Measurements from ENCODE around the gene FLOT1.

The FLOT1 gene

DNA sequence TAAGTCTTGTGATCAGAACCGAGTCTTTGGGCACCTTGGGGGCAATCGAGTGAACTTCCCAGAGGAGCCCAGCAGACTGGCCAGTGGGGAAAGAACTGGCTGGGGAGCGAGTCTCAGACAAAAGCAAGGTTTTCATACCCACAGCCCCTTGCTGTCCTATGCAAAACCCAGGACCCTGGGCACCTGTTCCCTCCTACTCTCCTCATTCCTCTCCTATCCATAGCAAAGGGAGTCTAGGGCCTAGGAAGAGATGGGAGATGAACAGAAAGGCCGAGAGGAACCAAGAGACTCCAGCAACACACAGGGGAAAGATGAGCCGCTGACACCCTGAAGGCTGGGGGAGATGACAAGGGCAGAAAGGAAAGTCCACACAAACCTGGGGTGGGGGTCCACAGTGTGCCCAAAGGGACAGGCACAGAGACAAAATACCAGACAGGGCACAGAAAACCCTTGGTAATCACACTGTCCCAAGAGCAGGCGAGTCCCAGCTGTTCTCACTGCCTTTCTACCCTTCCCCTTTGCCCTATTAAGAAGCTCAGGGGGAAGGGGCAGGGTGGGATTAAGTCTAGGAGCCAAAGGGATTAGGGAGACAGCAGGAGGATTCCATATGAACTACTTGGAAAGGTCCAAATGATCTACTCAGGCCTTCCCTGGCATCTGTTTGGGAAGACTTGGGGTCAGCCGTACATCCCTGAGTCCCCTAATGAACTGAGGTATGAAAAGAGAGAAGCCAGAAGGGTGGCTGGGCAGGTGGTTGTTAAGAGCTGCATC is 62.5 kb downstream of the FLOT1 start:
- DNase-seq (ENCODE audit: low spot score): no peak

GRCh38 chr6:30678964-30679726 is 63.3 kb downstream of the FLOT1 start:
- DNase-seq (ENCODE audit: low spot score): peak; percentile 78
